KOPT-K1 (cell line): ENCODE results near the gene FMOD.

Source experiments
- H3K27ac ChIP-seq: fragments of 200-600 bp; sonication (generic); 2 replicates; pipeline ENCODE4 v1.5.1; 2016; ENCODE audit warnings: antibody characterized with exemption, mild to moderate bottlenecking, low read depth, low read length; ENCODE audit not compliant: poor library complexity, severe bottlenecking
- H3K36me3 ChIP-seq: fragments of 200-600 bp; sonication (generic); 2 replicates; pipeline ENCODE4 v1.5.1; 2017; ENCODE audit warnings: antibody characterized with exemption, mild to moderate bottlenecking, low read length, moderate library complexity; ENCODE audit not compliant: insufficient read depth
- H3K9me3 ChIP-seq: fragments of 200-600 bp; sonication (generic); 2 replicates; pipeline ENCODE4 v1.5.1; 2017; ENCODE audit warnings: antibody characterized with exemption, low read length, mild to moderate bottlenecking; ENCODE audit not compliant: insufficient read depth, poor library complexity, severe bottlenecking

Gene FMOD

GRCh38 chr1:203368624-203369451 lies 17.9 kb upstream of the FMOD start:
- Histone ChIP-seq H3K36me3 (no peaks in the 10 kb centered on the region), H3K9me3 (no peaks in the 10 kb centered on the region), H3K27ac (no peak overlapping the region)

- no peaks in the 10 kb centered on the region for H3K36me3 ChIP-seq
- no peak overlapping the region for H3K27ac ChIP-seq
- no peaks in the 10 kb centered on the region for H3K9me3 ChIP-seq
Measured at GRCh38 chr1:203367057-203367456, 16.1 kb upstream of the FMOD start.

- Histone ChIP-seq H3K36me3 (no peaks in the 10 kb centered on the region), H3K9me3 (no peaks in the 10 kb centered on the region), H3K27ac (no peak overlapping the region)
Measured at GRCh38 chr1:203366476-203366875, 15.6 kb upstream of the FMOD start.

- Histone ChIP-seq H3K27ac (no peak overlapping the region), H3K36me3 (no peaks in the 10 kb centered on the region), H3K9me3 (no peaks in the 10 kb centered on the region)
Measured at GRCh38 chr1:203364806-203365205, 13.9 kb upstream of the FMOD start.

- H3K27ac ChIP-seq: no peak overlapping the region
- no peaks in the 10 kb centered on the region for H3K9me3 ChIP-seq
- H3K36me3 ChIP-seq: no peaks in the 10 kb centered on the region
Measured at GRCh38 chr1:203364094-203364801, 13.3 kb upstream of the FMOD start.

- no peaks in the 10 kb centered on the region for H3K9me3 ChIP-seq
- no peaks in the 10 kb centered on the region for H3K36me3 ChIP-seq
- H3K27ac ChIP-seq: no peak overlapping the region
Measured at GRCh38 chr1:203362720-203363025, 11.8 kb upstream of the FMOD start.

GRCh38 chr1:203361945-203362719 lies 11.2 kb upstream of the FMOD start:
- Histone ChIP-seq H3K27ac (no peak overlapping the region), H3K36me3 (no peaks in the 10 kb centered on the region), H3K9me3 (no peaks in the 10 kb centered on the region)

- no peaks in the 10 kb centered on the region for H3K9me3 ChIP-seq
- no peaks in the 10 kb centered on the region for H3K36me3 ChIP-seq
- no peak overlapping the region for H3K27ac ChIP-seq
Measured at GRCh38 chr1:203360547-203361185, 9.7 kb upstream of the FMOD start.

GRCh38 chr1:203359010-203359571 lies 8.2 kb upstream of the FMOD start:
- Histone ChIP-seq H3K9me3 (no peaks in the 10 kb centered on the region), H3K36me3 (no peaks in the 10 kb centered on the region), H3K27ac (no peak overlapping the region)

- Histone ChIP-seq H3K9me3 (no peaks in the 10 kb centered on the region), H3K27ac (no peak overlapping the region), H3K36me3 (no peaks in the 10 kb centered on the region)
Measured at GRCh38 chr1:203354246-203354645, 3.3 kb upstream of the FMOD start.

- Histone ChIP-seq H3K36me3 (no peaks in the 10 kb centered on the region), H3K9me3 (no peaks in the 10 kb centered on the region), H3K27ac (no peak overlapping the region)
Measured at GRCh38 chr1:203353486-203353885, 2.6 kb upstream of the FMOD start.

- Histone ChIP-seq H3K36me3 (no peaks in the 10 kb centered on the region), H3K9me3 (no peaks in the 10 kb centered on the region), H3K27ac (no peak overlapping the region)
Measured at GRCh38 chr1:203349773-203350524, 973 bp downstream of the FMOD start.

- no peak overlapping the region for H3K27ac ChIP-seq
- H3K9me3 ChIP-seq: no peaks in the 10 kb centered on the region
- H3K36me3 ChIP-seq: no peaks in the 10 kb centered on the region
Measured at GRCh38 chr1:203349166-203349565, 1.8 kb downstream of the FMOD start.

GRCh38 chr1:203346769-203347102 lies 4.2 kb downstream of the FMOD start:
- Histone ChIP-seq H3K9me3 (no peaks in the 10 kb centered on the region), H3K36me3 (no peaks in the 10 kb centered on the region), H3K27ac (no peak overlapping the region)
